NCI-H2081 (cell line): Measurements from ENCODE around the gene FOXN4.
A peak's percentile ranks its signal among the peaks of the same experiment; 100 is the strongest.
"Not testable (repeated sequence)": the region's sequence is repeated elsewhere in the genome, so short reads cannot be mapped to it uniquely, and the experiment has no call there.

Experiments
- DNase-seq, 2 experiments: peaks; one replicate each; lab custom pipeline; 2025; lab: John Stamatoyannopoulos, UW

The FOXN4 gene, protein sequence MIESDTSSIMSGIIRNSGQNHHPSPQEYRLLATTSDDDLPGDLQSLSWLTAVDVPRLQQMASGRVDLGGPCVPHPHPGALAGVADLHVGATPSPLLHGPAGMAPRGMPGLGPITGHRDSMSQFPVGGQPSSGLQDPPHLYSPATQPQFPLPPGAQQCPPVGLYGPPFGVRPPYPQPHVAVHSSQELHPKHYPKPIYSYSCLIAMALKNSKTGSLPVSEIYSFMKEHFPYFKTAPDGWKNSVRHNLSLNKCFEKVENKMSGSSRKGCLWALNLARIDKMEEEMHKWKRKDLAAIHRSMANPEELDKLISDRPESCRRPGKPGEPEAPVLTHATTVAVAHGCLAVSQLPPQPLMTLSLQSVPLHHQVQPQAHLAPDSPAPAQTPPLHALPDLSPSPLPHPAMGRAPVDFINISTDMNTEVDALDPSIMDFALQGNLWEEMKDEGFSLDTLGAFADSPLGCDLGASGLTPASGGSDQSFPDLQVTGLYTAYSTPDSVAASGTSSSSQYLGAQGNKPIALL

DNA sequence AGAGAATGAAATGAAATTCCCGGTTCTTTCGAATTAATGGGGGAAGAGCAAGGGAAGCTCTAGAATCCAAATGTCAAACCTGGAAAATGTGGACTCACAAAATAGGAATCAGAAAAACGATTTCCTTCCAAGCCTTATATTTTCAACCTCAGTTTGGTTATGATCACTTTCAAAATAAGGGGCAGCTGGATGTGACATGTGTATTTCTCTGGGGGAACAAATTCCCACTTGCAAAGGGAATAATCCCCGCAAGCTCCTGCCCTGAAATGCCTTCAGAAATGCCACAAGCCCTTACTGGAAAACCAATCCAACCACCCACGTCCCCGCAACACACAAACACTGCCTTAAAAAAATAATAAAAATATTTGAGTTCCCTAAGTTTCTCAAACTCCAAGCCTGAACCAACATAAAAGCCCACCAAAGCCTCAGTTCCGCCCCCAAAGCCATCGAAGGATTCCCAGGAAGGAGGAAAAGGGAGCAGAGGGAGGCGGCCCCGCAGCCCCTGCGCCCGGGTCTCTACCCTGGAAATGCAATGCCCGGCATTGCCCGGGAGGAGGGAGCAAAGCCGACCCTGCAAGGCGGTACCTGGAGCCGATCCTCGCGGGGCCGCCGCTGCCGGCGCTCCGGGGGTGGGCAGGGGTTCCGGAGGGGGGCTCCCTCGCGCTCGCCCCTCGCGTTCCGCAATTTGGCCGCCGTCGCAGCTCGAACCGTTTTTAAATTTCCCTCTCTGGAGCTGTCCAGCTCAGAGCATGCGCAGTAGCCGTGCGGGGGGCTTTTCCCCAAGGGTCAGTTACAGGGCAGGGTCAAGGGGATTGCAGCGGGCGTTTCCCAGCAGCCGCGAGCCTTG, at the start of gene FOXN4:
Gene FOXN4 (minus strand): TSS at position 751 of the 847 bp plus-strand sequence. CDS start 963 bp downstream, outside the sequence.
- DNase-seq: no peak

DNA sequence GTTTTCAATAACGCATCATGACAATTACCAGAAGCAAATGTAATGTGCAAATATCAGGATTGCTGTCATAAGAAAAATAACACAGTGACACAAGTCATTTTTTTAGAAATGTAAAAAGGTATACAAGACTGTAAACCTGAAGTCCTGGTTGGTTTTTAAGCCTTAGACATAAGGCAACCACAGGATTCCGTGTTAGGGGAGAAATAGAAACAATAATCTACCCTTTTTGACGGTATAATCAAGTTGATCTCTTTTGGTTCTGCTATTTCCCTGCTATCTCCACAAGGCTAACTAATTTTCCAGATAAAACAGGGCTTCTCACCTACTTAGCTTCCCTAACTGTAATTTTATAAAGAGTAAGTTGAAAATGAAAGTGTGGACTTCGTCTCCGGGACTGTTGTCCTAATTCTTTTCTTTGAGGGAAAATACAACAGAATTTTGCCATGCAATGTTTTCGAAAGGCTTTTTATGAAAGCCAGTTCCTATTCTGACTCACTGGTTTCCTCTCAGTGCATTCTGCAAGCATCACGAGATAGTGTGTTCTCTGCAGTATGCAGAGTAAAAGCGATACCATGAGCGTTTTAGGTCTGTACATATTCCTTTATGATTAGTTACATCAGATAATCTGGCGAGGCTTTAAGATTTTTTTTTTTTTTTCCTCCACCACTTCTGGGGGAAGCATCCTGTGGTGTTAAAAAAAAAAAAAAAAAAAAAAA, 49.2 kb upstream of the FOXN4 start:
- DNase-seq: no peak

DNA sequence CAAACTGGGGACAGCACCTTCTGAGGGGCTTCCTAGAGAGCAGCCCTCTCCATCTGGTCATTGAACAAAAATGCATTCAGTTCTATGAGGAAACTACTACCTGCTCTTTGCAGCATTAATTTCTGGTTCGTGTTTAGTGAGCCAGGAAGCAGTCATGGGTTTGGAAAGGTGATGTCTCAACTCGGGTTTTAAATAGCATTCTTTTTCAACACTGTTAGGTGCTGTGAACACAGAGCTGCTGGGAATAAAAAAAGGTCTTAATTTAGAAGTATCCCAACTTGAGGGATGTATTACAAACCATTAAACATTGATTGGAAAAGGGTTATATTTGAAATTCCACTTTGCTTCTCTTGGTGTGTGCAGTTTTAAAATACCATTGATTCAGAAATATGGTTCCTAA, 47.9 kb upstream of the FOXN4 start:
- DNase-seq: no peak

GRCh38 chr12:109356577-109356976, 47.5 kb upstream of the FOXN4 start:
- peak in 1 of 2 experiments; percentile 12 for DNase-seq

DNA sequence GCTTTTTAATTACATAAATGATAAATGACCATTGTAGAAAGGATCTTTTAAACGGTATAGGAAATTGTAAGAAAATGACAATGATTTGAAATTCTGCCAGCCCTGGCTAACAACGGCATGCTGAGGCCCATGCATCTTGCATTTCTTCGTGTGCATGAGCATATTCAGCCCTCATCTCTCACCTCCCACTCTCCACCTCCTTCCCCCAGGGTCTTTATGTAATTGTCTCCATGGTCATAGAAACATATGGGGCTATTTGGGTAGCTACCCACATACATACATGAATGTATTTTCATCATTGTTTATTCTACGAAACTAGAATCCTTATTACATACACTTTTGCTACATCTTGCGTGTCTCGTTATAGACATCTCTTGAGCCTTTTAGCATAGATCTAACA, 43.1 kb upstream of the FOXN4 start:
- no peak for DNase-seq

DNA sequence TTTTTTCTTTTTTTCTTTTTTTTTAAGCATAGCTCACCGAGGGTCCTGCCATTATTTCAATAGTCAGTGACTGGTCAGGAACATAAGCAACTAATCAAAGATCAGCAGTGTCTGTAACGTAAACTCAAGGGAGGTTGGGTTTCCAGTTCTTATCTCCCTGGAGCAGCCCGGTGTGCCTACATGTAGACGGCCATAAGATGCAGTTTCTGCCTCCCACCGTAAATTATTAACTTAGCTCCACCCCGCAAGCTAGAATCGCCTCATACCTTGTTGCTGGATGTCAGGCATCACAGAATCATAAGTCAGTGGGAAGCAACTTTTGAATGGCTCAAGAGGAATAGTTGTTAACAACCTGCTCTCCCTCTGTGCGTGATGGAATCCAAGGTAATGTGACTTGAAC, 38.5 kb upstream of the FOXN4 start, which contains the start of gene MYO1H:
Gene MYO1H (plus strand): TSS at position 312 of the 400 bp plus-strand sequence. CDS start 61 bp downstream, at position 373.
- no peak for DNase-seq

DNA sequence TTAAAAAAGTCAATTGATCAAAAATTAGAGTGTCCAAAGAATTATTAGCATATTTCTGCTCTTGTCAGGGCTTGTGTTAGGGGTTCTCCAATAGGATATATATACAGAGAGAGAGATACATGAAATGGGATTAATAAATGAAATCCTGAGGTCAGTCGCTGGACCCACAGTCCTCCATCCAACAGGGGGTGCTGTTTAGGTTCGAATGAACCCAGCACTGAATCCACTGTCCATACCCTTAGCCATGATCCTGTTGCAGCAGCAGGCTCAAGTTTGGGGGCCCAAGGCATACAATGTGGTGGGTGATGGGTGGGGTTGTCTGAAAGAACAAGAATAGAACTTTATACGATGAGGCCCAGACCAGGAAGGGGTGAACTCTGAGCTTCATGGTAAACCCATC, 37.8 kb upstream of the FOXN4 start:
- DNase-seq: no peak

DNA sequence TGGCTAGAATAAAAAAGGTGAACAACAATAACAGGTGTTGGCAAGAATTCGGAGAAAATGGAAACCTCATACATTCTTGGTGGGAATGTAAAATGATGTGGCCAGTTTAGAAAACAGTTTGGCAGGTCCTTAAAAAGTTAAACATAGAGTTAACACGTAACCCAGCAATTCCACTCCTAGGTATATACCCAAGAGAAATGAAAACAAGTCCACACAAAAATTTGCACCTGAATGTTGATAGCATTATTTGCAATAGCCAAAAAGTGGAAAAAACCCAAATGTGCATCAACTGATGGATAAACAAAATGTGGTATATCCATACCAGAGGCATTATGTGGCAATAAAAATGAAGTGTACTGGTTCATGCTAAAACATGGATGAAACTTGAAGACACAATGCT, 36.3 kb upstream of the FOXN4 start:
- DNase-seq: no peak

DNA sequence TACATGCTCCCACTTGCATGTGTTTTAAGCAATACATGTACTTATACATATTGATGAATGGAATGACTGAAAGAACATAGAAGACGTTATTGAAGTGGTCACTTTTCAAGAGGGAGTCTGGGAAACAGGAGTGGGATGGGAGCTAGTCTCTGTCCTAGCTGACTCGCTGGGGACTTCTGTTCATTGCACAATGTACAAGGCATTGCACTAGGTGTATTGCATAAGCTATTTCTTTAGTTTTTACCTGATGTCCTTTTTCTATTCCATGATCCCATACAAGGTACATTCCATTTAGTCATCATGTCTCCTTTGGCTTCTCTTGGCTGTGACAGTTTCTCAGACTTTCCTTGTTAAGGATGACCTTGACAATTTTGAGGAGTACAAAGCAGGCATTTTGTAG, 34.6 kb upstream of the FOXN4 start:
- DNase-seq: no peak

DNA sequence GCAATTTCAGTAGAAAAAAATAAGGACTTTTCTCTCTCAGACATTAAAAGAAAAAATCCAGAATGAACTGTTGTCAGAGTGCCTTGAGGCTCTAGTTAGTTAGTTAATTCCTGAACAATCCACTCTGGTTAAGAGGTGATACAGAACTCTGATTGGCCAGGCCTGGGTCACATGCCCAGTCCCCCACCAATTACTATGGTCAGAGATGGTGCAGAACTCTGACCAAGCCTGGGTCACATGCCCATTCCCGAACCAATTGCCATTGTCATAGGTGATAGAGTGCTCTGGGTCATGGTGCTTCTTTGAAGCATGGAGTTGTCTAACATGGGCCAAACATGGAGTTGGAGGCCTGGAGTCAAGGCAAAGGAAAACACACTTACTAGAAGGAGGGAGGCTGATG, 27.5 kb upstream of the FOXN4 start:
- DNase-seq: no peak

DNA sequence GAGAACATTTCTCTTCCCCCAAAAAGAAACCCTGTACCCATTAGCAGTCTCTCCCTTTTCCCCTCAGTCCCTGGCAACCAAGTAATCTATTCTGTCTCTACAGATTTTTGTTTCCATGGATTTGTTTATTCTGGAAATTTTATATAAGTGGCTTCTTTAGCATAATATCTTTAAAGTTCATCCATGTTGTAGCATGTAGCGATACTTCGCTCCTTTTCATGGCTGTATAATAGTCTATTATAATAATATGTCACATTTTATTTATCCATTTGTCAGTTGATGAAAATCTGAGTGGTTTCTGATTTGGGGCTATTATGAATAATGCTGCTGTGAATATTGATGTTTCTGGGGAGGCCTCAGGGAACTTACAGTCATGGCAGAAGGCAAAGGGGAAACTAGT, 25.8 kb upstream of the FOXN4 start:
- no peak for DNase-seq

- peak in 1 of 2 experiments; percentile 10 for DNase-seq
Observed at GRCh38 chr12:109331301-109331952, 22.3 kb upstream of the FOXN4 start.

GRCh38 chr12:109330282-109331230, 21.5 kb upstream of the FOXN4 start:
- no peak for DNase-seq

- no peak for DNase-seq
Observed at GRCh38 chr12:109329686-109330085, 20.6 kb upstream of the FOXN4 start.

DNA sequence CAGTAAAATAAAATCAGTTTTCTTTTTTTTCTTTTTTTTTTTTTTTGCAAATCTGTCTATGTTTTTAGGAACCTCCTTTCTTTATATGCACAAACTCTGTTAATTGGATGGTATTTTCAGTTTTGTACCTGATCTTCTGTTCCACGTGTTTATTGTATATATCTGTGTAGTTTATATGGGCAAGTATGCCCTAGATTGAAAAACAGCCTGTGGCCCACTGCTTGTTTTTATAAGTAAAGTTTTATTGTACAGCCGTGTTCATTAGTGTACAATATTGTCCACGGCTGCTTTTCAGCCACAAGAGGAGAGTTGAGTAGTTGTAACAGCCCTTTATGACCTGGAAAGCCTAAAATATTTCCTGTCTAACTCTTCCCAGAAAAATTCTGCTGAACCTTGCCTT, 19.9 kb upstream of the FOXN4 start:
- DNase-seq: no peak

DNA sequence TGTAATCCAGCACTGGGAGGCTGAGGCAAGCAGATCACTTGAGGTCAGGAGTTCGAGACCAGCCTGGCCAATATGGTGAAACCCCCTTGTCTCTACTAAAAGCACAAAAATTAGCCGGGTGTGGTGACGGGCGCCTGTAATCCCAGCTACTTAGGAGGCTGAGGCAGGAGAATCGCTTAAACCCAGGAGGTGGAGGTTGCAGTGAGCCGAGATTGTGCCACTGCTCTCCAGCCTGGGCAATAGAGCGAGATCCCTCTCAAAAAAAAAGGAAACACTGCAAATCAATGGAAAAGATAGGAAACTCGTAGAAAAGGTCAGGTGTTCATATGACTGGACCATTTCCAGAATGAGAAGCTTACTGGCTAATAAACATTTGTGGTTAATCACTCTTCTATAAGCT, 12.2 kb upstream of the FOXN4 start:
- DNase-seq: not testable (repeated sequence)

GRCh38 chr12:109310247-109311125, 1.4 kb upstream of the FOXN4 start:
- DNase-seq: peak; percentile 28 to 62

DNA sequence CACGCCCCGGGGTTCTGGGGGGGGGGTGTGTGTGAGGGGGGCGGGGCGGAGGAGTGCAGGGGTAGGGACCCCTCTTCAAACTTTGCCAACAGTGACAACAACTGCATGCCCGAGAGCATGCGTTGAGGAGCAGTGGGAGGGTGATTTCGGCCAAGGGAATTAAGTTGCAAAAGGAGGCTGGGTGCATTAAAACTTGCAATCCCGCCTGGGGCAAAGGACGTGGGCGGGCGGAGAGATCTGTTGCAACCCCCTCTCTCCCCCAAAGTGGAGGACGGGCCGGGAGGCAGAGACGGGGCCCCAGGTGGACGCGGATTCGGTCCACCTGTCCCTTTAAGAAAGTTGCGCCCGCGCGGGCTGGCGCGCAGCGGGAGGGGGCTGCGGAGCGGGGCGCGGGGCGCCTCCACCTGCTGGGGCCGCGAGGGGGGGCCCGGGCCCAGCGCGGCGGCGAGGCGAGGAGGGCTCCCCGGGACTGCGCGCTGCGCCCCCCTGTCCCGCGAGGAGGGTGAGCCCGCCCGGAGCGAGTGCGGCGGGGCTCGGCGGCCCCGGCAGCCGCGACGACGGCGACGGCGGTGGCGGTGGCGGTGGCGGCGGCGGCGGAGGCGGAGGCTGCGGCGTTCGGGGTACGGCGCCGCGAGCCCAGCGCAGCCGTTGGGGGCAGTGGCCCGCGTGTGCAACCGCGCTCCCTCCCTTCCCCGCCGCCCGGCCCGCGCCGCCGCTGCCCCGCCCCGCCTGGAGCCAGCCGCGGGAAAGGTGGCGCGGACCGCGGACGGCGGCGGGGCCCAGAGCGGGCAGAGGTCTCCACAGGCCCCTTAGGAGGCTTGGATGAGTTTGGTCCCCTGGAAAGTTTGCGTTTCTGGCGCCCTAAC, 530 bp upstream of the FOXN4 start:
- DNase-seq: peak in 1 of 2 experiments; percentile 20
